ENCODE results near the gene MACROD2. TPM values are rescaled to one million over a fixed set of nuclear protein-coding genes. Genes with fewer than 3 reads are reported as not detected.

MACROD2 gene
- total RNA-seq, 6 experiments from 2014 or later = 0.05 to 0.57 (median 0.11) TPM; not detected in 1

DNA sequence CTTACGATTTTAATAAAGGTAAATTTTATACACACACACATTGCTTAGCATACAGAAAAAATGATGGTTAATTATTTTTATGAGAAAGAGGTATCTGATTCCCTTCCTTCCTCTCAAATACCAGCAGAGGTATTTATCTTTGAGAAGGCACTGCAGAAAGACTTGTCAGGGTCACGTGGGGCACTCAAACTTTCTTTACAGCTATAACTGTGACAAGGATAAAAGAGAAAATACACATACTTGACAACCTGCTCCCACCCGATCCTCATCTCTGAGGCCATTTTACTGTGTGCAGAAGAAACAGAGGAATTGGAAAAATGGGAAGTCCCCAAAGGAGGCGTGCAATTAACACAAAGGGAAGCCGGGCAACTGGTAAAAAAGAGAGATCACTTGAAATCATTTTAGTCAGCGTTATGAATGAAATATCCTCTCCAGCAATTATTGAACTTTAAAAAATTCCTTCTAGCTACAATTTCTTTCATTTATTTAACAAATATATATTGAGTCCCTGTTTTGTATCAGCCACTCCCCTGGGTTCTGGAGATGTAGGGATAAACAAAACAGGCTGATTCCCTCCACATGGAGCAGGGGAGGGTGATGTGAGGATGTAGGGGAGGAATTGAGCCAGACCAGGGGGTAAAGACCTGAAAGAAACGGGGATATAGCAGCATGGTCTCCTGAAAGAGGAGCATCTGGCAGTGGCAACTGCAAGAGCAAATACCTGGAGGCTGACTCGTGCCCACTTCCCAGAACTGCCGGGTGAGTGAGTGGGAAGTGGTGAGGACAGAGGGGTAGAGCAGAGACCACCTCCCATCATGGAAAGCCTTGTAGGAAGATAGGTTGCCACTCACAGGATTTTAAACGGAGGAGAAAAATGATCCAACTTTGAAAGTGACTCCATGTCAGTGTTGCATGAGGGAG lies 2067.6 kb downstream of the MACROD2 start:
- Mint-ChIP-seq H3K4me1 (ENCODE audit: low read depth) (no peaks in the 10 kb centered on the region), H3K27ac (no peak overlapping the region), H3K36me3 (ENCODE audit: low read depth) (no peaks in the 10 kb centered on the region; the same call in 1 of the 2 replicates), H3K4me3 (no peak overlapping the region), H3K27me3 (ENCODE audit: insufficient read depth) (no peaks in the 10 kb centered on the region), H3K9me3 (peaks cover 33% of the 10 kb centered on the region)
- TF ChIP-seq, protein P1, sequence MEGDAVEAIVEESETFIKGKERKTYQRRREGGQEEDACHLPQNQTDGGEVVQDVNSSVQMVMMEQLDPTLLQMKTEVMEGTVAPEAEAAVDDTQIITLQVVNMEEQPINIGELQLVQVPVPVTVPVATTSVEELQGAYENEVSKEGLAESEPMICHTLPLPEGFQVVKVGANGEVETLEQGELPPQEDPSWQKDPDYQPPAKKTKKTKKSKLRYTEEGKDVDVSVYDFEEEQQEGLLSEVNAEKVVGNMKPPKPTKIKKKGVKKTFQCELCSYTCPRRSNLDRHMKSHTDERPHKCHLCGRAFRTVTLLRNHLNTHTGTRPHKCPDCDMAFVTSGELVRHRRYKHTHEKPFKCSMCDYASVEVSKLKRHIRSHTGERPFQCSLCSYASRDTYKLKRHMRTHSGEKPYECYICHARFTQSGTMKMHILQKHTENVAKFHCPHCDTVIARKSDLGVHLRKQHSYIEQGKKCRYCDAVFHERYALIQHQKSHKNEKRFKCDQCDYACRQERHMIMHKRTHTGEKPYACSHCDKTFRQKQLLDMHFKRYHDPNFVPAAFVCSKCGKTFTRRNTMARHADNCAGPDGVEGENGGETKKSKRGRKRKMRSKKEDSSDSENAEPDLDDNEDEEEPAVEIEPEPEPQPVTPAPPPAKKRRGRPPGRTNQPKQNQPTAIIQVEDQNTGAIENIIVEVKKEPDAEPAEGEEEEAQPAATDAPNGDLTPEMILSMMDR (IDR thresholded peaks at IDR 0.05) = no peak
- DNase-seq = no peak

DNA sequence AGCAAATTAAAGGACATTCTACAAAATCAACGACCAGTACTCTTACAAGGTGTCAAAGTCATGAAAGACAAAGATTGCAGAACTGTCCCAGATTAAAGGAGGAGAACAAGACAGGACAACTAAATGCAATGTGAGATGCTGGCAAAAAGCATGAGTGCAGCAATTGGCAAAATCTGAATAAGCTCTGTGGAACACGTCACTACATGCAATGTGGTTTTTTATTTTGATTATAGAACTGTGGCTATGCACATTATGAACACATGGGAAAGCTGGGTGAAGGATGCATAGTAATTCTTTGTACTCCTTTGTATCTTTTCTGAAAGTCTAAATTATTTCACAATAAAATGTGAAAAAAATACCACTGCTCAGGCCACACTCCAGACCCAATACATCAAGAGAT lies 2068.6 kb downstream of the MACROD2 start:
- peaks cover 31% of the 10 kb centered on the region for H3K9me3 Mint-ChIP-seq
- no peak overlapping the region for H3K27ac Mint-ChIP-seq
- no peaks in the 10 kb centered on the region for H3K27me3 Mint-ChIP-seq (ENCODE audit: insufficient read depth)
- no peaks in the 10 kb centered on the region for H3K4me1 Mint-ChIP-seq (ENCODE audit: low read depth)
- no peaks in the 10 kb centered on the region; the same call in 1 of the 2 replicates for H3K36me3 Mint-ChIP-seq (ENCODE audit: low read depth)
- TF ChIP-seq, protein P1 (IDR thresholded peaks at IDR 0.05) = no peak
- no peak overlapping the region for H3K4me3 Mint-ChIP-seq
- DNase-seq = no peak

DNA sequence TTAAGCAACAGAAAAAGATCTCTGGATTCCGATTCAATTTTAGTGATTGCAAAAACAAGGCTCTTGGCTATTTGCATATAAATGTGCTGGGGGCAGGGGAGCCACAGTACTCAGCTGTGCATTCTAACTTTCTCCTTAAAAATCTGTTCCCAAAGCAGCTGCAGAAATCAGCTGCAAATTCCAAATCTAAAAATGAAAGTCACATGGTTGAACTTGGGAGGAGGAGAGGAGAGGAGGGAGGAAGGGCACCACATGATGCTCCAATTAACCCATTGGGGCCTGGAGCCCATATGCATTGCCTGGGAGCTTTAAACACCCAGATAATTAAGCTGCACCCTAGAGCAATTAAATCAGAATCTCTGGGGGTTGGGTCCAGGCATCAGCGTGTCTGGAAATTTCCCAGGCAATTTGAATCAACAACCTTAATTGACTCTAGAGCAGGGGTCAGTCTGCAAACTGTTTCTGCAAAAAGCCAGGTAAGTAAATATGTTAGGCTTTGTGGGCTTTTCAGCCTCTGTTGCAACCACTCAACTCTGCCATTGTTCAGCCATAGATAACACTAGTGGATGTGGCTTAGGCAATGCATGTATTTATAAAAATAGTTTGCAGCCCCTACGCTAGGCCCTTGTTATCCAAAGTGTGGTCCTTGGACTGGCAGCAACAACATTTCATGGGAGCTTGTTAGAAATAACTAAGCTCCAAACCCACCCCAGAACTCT lies 2069.8 kb downstream of the MACROD2 start:
- Mint-ChIP-seq H3K9me3 (peaks cover 29% of the 10 kb centered on the region), H3K36me3 (ENCODE audit: low read depth) (no peaks in the 10 kb centered on the region), H3K4me1 (ENCODE audit: low read depth) (no peaks in the 10 kb centered on the region), H3K27me3 (ENCODE audit: insufficient read depth) (no peaks in the 10 kb centered on the region), H3K4me3 (no peak overlapping the region), H3K27ac (no peak overlapping the region)
- no peak for DNase-seq
- TF ChIP-seq, protein P1 (IDR thresholded peaks at IDR 0.05) = no peak

DNA sequence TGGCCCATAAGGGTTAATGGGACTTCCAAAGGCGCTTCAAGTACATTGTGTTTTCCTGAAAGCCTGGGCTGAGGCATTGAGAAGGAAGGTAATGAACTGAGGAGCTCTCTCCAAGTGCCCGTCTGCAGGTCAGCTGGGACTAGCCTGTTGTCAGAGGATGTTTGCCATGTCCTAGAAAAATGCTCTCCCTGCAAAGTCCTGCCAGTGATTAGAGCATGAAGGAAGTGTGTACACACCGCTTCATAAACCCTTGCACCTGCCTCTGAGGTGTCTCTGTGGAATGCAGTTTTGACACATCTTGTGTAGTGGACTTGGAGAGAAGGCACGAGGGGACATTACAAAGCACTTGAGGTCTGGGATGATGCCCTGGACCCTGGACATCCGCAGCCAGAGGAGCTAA lies 2071.3 kb downstream of the MACROD2 start:
- TF ChIP-seq, protein P1 (IDR thresholded peaks at IDR 0.05) = no peak
- H3K27ac Mint-ChIP-seq = no peak overlapping the region
- no peak overlapping the region for H3K4me3 Mint-ChIP-seq
- H3K27me3 Mint-ChIP-seq (ENCODE audit: insufficient read depth) = no peaks in the 10 kb centered on the region
- H3K36me3 Mint-ChIP-seq (ENCODE audit: low read depth) = no peaks in the 10 kb centered on the region
- no peak for DNase-seq
- peaks cover 28% of the 10 kb centered on the region for H3K9me3 Mint-ChIP-seq
- no peaks in the 10 kb centered on the region for H3K4me1 Mint-ChIP-seq (ENCODE audit: low read depth)

DNA sequence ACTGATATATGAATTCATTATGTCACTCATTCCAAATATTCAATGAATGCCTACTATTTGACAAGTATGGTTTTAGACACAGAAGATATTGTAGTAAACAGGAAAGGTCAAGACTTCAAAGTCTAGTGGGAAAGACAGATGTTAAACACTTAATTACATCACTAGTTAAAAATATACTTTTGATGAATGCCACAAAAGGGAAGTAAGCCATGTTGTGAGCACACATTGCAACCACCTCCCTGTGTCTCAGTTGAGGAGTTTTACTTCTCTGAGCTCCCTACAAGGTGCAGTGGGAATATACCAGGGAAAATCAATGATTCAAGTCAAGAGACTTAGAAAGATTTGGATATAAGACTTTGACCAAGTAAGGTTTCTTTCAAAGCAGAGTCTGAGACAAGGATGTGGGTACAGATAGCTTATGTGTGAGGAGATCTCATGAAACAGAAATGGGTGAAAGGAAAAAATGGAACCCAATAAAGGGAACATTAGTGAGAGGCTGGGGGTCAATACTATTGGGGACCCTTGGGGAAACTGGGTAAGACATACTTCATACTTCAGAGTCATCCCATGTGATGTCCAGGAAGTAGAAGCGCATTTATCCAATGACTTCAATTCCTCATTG lies 2074.2 kb downstream of the MACROD2 start:
- Mint-ChIP-seq H3K27ac (no peak overlapping the region), H3K36me3 (ENCODE audit: low read depth) (0 out of 2 replicates have a peak, but pooled peaks cover under 1% of the 10 kb centered on the region), H3K4me3 (no peak overlapping the region), H3K9me3 (peaks cover 31% of the 10 kb centered on the region), H3K27me3 (ENCODE audit: insufficient read depth) (no peaks in the 10 kb centered on the region), H3K4me1 (ENCODE audit: low read depth) (no peaks in the 10 kb centered on the region)
- DNase-seq = no peak
- TF ChIP-seq, protein P1 (IDR thresholded peaks at IDR 0.05) = no peak
